Activated T-helper 1 cell treated with anti-CD3 and anti-CD28 coated beads, Interleukin-12 subunit alpha, Interleukin-12 subunit beta, Interleukin-2, Interleukin-4 antibody, amounts not matched to agents 30 ng/mL and 10 ng/mL and 1 ng/mL, durations not matched to agents 14 hours and 24 hours and 36 hours (primary cell): Measurements from ENCODE around the gene PSMA6. TPM values are rescaled to one million over a fixed set of nuclear protein-coding genes. Genes with fewer than 3 reads are reported as not detected.

ENCODE experiments used
- DNase-seq: peaks from one replicate; pipeline ENCODE4 v3.0.0; 2021; ENCODE audit warnings: low spot score
- H3K27ac Mint-ChIP-seq: one replicate; pipeline ENCODE4 v1.8.0; 2021; ENCODE audit warnings: mild to moderate bottlenecking, mixed read lengths
- H3K27me3 Mint-ChIP-seq: one replicate; pipeline ENCODE4 v1.8.0; 2022; ENCODE audit warnings: mild to moderate bottlenecking, moderate library complexity, mixed read lengths; ENCODE audit not compliant: insufficient read depth
- H3K36me3 Mint-ChIP-seq: one replicate; pipeline ENCODE4 v1.8.0; 2021; ENCODE audit warnings: low read depth, mixed read lengths
- H3K4me1 Mint-ChIP-seq: one replicate; pipeline ENCODE4 v1.8.0; 2021; ENCODE audit warnings: low read depth, mixed read lengths
- H3K4me3 Mint-ChIP-seq: one replicate; pipeline ENCODE4 v1.8.0; 2021; ENCODE audit warnings: mild to moderate bottlenecking, moderate library complexity, mixed read lengths
- H3K9me3 Mint-ChIP-seq: one replicate; pipeline ENCODE4 v1.8.0; 2021; ENCODE audit warnings: mixed read lengths
- intact Hi-C: fragments of 100-400 bp; cut with micrococcal nuclease; formaldehyde crosslinking; loops from one replicate; pipeline ENCODE4 v1.15.1; 2024
- total RNA-seq: library from RNA; stranded (reverse); gene quantifications from 2 replicates; pipeline ENCODE4 v1.2.3, GENCODE V29; 2022

PSMA6 gene
- total RNA-seq, 1 donor from 2014 or later = 475 TPM

DNA sequence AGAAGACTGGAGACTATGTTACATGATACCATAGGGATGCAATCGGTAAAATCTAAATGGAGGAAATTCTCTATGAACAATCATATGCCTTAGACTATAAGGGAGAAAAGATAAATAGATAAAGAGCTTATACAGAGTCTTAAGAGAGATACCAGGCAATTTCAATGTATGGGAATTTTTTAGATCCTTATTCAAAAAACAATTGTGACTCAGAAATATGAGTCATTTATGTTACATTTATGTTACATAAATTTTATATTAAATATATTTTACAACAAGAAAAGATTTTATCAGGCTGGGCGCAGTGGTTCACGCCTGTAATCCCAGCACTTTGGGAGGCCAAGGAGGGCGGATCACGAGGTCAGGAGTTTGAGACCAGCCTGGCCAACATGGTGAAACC is 36.5 kb upstream of the PSMA6 start:
- intact Hi-C loops = loop anchor here (1.0 kb wide), 1 partner anchor 59 kb away; no protein-coding TSS in a partner anchor
- DNase-seq = no peak
- Mint-ChIP-seq H3K27ac (no peak overlapping the region), H3K36me3 (peaks cover 18% of the 10 kb centered on the region), H3K4me1 (peaks cover 55% of the 10 kb centered on the region), H3K9me3 (peaks cover 5% of the 10 kb centered on the region), H3K27me3 (no peaks in the 10 kb centered on the region), H3K4me3 (no peak overlapping the region)

DNA sequence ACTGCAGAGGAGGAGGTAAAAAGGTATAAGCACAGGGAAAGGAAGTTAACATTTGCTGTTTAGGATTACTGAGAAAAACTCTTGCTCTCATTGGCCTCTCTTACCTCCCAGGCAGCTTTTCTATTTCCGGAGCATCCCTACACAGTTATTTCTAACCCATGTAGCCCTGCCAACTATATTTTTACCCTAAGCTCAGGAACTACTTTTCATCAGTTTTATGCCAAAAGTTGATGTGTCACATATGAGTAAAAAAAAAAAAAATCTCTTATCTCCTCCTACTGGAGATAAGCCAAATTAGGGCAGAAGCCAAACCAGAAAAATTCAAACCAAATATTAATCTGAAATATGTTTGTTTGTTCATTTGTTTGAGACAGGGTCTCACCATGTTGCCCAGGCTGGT is 34.4 kb upstream of the PSMA6 start:
- Mint-ChIP-seq H3K4me3 (no peak overlapping the region), H3K27ac (no peak overlapping the region), H3K27me3 (no peaks in the 10 kb centered on the region), H3K36me3 (peaks cover 21% of the 10 kb centered on the region), H3K9me3 (peaks cover 7% of the 10 kb centered on the region), H3K4me1 (peaks cover 50% of the 10 kb centered on the region)
- no peak for DNase-seq
- intact Hi-C loops = loop anchor here (2.0 kb wide), 1 partner anchor 13 kb away; no protein-coding TSS in a partner anchor

DNA sequence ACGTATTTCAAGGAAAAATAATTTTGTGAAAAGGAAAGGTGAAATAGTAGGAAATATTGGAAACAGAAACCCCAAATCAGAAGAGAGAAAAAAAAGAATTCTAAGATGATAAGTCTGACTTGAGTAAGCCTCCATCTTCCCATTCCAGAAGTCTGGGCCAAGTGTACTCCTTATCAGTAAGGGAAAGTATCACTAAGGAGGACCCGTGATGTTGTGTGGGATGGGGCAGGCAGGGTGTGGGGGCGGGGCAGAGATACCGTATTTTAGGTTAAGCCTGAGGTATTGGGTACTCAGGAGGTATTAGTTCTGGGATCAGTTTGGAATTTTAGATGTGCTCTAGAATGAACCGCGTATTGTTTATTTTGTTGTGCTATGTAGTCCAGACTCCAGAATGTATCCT is 33.8 kb upstream of the PSMA6 start:
- DNase-seq = no peak
- intact Hi-C loops = loop anchor here (2.0 kb wide), 1 partner anchor 14 kb away; no protein-coding TSS in a partner anchor
- H3K4me1 Mint-ChIP-seq = peaks cover 43% of the 10 kb centered on the region
- no peak overlapping the region for H3K27ac Mint-ChIP-seq
- H3K4me3 Mint-ChIP-seq = no peak overlapping the region
- peaks cover 7% of the 10 kb centered on the region for H3K9me3 Mint-ChIP-seq
- H3K36me3 Mint-ChIP-seq = peaks cover 21% of the 10 kb centered on the region
- H3K27me3 Mint-ChIP-seq = no peaks in the 10 kb centered on the region

DNA sequence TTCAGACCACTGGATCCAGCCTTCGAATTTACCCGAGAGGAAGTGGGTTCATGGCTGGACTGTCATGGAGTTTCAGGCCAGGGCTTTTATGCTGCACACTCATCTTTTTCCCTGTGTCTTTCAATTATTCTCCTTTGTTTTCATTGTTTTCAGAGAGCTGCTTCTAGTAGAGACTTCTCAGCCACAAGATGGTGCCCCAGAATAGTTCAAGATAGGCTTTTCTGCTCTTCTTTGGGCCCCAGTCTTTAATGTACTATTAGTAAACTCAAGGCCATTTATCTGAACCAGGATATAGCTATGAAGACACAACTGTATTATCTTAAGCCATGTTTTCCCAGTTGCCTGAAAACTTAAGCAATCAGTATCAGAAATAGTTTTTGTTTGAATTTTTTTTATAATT is 30.4 kb upstream of the PSMA6 start:
- DNase-seq = no peak
- Mint-ChIP-seq H3K27me3 (no peaks in the 10 kb centered on the region), H3K27ac (peak overlapping the region; percentile 40), H3K4me1 (peaks cover 22% of the 10 kb centered on the region), H3K9me3 (peaks cover 7% of the 10 kb centered on the region), H3K4me3 (no peak overlapping the region), H3K36me3 (peaks cover 21% of the 10 kb centered on the region)
- intact Hi-C loops = no loop called here

DNA sequence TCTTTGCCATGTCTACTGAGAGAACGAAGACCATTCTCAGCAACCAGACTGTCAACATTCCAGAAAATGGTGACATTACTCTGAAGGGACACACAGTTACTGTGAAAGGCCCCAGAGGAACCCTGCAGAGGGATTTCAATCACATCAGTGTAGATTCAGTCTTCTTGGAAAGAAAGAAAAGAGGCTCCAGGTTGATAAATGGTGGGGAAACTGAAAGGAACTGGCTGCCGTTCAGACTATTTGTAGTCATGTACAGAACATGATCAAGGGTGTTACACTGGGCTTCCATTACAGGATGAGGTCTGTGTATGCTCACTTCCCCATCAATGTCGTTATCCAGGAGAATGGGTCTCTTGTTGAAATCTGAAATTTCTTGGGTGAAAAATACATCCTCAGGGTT is 29.7 kb upstream of the PSMA6 start:
- no peaks in the 10 kb centered on the region for H3K27me3 Mint-ChIP-seq
- H3K4me1 Mint-ChIP-seq = peaks cover 20% of the 10 kb centered on the region
- no peak overlapping the region for H3K27ac Mint-ChIP-seq
- peaks cover 7% of the 10 kb centered on the region for H3K9me3 Mint-ChIP-seq
- no peak for DNase-seq
- no peak overlapping the region for H3K4me3 Mint-ChIP-seq
- H3K36me3 Mint-ChIP-seq = peaks cover 24% of the 10 kb centered on the region
- intact Hi-C loops = no loop called here

DNA sequence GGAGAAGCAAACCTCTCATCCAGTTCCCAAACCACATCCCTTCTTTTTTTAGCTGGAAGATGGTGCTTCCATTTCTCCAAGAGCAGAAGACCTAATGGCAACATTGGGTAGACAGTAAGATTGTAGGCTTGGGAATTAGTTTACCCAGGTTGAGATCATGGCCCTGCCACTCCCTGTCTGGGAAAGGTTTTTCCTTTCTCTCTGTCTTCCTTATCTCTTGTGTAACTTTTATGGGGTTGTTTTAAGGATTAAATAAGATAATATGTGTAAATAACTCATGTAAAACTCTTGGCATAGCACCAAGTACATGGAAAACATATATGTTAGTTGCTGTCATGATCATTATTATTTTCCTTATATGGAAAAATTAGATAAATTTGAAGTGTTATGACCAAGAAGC is 23.2 kb upstream of the PSMA6 start:
- Mint-ChIP-seq H3K27ac (no peak overlapping the region), H3K4me3 (no peak overlapping the region), H3K27me3 (no peaks in the 10 kb centered on the region), H3K4me1 (no peaks in the 10 kb centered on the region), H3K36me3 (peaks cover 17% of the 10 kb centered on the region), H3K9me3 (no peaks in the 10 kb centered on the region)
- intact Hi-C loops = no loop called here
- no peak for DNase-seq

DNA sequence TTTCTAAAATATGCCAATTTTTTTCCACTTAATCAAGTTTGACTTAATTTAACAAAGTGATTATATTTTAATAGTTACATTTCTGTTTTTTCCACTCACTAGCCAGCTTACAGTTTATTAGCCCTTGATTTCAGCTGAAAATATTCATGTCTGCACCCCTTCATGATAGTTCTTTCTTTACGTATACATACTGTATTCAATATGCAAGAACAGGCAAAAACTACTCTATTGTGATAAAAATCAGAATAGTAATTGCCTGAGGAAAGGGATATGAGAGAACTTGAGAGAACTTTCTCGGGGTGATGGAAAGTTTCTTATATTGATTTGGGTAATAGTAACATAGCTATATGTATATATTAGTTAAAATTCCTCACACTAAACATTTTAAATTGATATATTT is 17.4 kb upstream of the PSMA6 start:
- Mint-ChIP-seq H3K27ac (no peak overlapping the region), H3K4me3 (no peak overlapping the region), H3K27me3 (no peaks in the 10 kb centered on the region), H3K9me3 (no peaks in the 10 kb centered on the region), H3K4me1 (peaks cover 6% of the 10 kb centered on the region), H3K36me3 (peaks cover 19% of the 10 kb centered on the region)
- no peak for DNase-seq
- intact Hi-C loops = no loop called here

DNA sequence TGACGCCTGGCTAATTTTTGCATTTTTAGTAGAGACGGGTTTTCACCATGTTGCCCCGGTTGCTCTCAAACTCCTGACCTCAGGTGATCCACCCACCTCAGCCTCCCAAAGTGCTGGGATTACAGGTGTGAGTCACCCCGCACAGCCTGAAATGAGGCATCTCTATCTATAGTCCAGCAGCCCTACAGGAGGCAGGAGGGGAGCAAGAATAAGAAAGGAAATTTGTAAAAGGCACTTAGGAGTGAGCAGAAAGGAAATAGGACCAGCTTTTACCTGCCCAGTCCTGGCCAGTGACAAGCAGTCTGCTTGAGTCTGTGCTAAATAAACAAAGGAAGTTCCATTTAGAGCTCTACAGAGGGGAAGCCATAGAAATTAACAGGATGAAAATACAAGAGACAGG is 15.0 kb upstream of the PSMA6 start:
- H3K27me3 Mint-ChIP-seq = no peaks in the 10 kb centered on the region
- no peak overlapping the region for H3K4me3 Mint-ChIP-seq
- H3K27ac Mint-ChIP-seq = no peak overlapping the region
- peaks cover 23% of the 10 kb centered on the region for H3K36me3 Mint-ChIP-seq
- intact Hi-C loops = no loop called here
- peaks cover 6% of the 10 kb centered on the region for H3K4me1 Mint-ChIP-seq
- H3K9me3 Mint-ChIP-seq = no peaks in the 10 kb centered on the region
- DNase-seq = no peak

DNA sequence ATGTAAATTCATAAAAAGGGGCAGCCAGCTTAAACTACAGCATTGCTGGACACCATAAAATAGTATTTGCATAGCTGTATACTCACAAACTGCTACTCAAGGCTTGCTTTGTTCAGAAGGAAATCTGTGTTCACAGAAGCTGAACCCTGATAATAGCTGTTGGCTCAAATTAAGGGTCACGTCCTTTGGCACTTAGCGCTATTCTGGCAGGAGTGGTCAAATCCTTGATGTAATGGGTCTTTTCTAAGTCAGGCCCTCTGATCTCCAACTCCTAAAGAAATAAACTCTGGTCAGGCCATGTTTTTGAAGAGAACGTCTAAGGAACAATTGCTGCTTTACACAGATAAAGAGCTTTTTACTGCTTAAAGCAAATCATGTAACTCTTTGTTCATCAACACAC is 12.8 kb upstream of the PSMA6 start:
- Mint-ChIP-seq H3K4me3 (no peak overlapping the region), H3K36me3 (peaks cover 25% of the 10 kb centered on the region), H3K9me3 (no peaks in the 10 kb centered on the region), H3K27ac (no peak overlapping the region), H3K27me3 (no peaks in the 10 kb centered on the region), H3K4me1 (peaks cover 13% of the 10 kb centered on the region)
- DNase-seq = no peak
- intact Hi-C loops = no loop called here

DNA sequence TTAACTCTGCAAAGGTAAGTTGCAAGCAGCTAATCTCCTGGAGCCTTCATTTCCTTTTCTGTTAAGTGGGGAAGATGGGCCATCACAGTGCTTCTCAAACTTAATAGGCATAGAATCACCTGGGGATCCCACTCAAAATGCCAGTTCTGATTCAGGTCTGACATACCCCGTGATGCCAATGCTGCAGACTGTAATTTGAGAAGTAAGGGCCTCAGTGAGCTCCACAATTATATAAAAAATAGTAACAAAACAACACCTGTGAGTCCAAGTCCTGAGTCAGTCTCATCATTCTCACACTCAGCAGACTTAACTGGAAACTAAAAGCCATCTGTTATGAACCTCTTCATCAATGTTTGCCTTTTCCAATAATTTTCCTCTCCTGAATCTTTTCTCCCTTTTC is 10.8 kb upstream of the PSMA6 start:
- intact Hi-C loops = loop anchor here (10.0 kb wide), 2 partner anchors 403 to 463 kb away; no protein-coding TSS in a partner anchor

DNA sequence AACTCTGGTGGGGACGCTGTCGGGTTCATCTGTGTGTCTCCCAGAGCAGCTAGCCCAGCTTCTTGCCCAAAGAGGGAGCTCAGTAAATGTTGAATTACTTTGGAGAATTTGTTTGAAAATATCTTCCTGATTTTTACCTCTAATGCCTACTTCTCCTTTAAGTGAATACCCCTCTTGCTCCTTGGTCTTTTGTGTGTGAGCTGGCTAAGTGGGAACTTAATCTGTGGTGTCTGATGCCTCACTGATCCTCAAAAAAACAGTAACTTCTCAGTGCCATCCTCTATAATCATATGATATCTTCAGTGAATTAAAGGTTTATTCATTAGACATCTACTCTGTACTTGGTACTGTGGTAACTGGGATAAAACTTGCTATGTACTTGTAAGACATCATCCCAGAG is 7.7 kb upstream of the PSMA6 start:
- H3K9me3 Mint-ChIP-seq = peaks cover 5% of the 10 kb centered on the region
- peaks cover 47% of the 10 kb centered on the region for H3K4me1 Mint-ChIP-seq
- peak overlapping the region; percentile 99 for H3K27ac Mint-ChIP-seq
- H3K4me3 Mint-ChIP-seq = no peak overlapping the region
- no peaks in the 10 kb centered on the region for H3K27me3 Mint-ChIP-seq
- no peak for DNase-seq
- H3K36me3 Mint-ChIP-seq = peaks cover 23% of the 10 kb centered on the region
- intact Hi-C loops = loop anchor here (10.0 kb wide), 2 partner anchors 400 to 460 kb away; no protein-coding TSS in a partner anchor

More for the DNA sequence above, 10.8 kb upstream of the PSMA6 start:
- Mint-ChIP-seq H3K9me3 (peaks cover 5% of the 10 kb centered on the region), H3K27me3 (no peaks in the 10 kb centered on the region), H3K4me3 (no peak overlapping the region), H3K36me3 (peaks cover 25% of the 10 kb centered on the region), H3K27ac (no peak overlapping the region), H3K4me1 (peaks cover 33% of the 10 kb centered on the region)
- DNase-seq = no peak

DNA sequence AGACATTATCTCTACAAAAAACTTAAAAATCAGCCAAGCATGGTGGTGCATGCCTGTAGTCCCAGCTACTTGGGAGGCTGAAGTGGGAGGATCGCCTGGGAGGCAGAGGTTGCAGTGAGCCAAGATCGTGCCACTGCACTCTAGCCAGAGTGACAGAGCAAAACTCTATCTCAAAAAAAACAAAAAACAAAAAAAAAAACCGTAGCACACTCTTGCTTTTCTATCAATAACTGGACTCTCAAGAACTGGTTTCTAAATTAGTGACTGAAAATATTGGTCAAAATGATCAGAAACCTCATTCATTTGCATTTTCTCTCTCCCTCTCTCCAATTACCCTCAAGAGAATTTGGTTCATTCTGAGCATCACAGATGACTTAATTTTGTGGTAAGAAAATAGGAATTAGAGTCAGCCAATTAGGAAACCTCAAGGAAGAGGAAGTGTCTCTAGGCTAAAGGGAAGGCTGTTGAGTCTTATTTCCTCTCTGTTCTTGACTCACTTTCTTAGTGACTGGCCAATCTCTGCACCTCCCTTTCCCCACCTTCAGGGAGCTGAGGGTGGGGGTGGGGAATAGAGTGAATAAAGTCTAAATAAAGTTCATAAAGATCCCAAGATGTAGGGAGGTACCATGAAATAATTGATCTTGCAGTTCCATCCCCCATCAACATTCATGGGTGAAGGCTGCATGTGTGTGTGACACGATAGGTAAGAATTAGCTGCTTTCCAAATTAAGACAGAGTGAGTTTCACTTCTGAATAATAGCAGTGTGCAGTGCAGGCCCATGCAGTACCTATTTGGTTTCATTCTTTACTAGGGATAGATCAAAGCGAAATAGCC is 6.8 kb upstream of the PSMA6 start:
- H3K4me3 Mint-ChIP-seq = peak overlapping the region; percentile 53
- peaks cover 23% of the 10 kb centered on the region for H3K36me3 Mint-ChIP-seq
- peak overlapping the region; percentile 99 for H3K27ac Mint-ChIP-seq
- DNase-seq = peak; percentile 17
- peaks cover 5% of the 10 kb centered on the region for H3K9me3 Mint-ChIP-seq
- intact Hi-C loops = loop anchor here (1.0 to 10.0 kb wide), 5 partner anchors 9 to 459 kb away; partner anchors contain the start of gene INSM2
- H3K4me1 Mint-ChIP-seq = peaks cover 51% of the 10 kb centered on the region
- no peaks in the 10 kb centered on the region for H3K27me3 Mint-ChIP-seq

DNA sequence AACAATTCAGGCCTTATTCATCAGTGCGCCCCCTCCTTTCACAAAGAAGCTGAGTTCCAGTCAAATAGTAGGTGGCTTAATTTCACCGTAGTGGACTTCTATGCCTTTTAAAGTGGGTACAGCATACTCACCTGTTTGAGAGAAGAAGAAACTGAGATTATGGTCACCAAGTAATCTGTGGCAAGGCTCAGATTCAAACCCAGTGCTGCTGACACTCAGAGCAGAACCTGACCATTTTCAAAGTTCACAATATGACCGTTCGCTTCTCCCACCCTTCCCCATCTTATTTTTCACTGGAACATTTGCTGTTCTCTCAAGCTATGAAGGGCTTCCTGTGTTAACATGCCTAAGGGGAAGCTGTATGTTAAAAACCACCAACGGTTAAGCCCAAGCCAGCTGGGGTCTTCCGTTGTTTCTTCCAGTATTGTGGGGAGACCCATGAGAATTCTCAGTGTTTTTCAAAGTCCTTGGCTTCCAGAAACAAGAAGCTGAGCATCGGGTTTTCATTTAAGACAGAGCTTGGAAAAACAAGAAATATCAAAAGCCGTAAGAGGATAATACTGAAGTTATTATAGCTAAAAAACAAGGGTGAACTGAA is 6.1 kb upstream of the PSMA6 start:
- H3K4me3 Mint-ChIP-seq = peak overlapping the region; percentile 53
- no peak for DNase-seq
- peaks cover 57% of the 10 kb centered on the region for H3K4me1 Mint-ChIP-seq
- intact Hi-C loops = loop anchor here (5.0 to 10.0 kb wide), 3 partner anchors 246 to 459 kb away; partner anchors contain the start of gene INSM2
- peaks cover 5% of the 10 kb centered on the region for H3K9me3 Mint-ChIP-seq
- peaks cover 20% of the 10 kb centered on the region for H3K36me3 Mint-ChIP-seq
- H3K27me3 Mint-ChIP-seq = no peaks in the 10 kb centered on the region
- peak overlapping the region; percentile 99 for H3K27ac Mint-ChIP-seq
